H1 (cell line): ENCODE measurements around the gene R3HDM4. TPM values are rescaled to one million over a fixed set of nuclear protein-coding genes. Genes with fewer than 3 reads are reported as not detected.

Source experiments
- CTCF ChIA-PET: fragments of 300-600 bp; sonication (Branson Sonifier 250); formaldehyde crosslinking; loops from one replicate; lab custom pipeline; 2021; ENCODE audit not compliant: partially characterized antibody; lab: Charles Lee
- POLR2A ChIA-PET: fragments of 300-600 bp; sonication (Branson Sonifier 250); formaldehyde crosslinking; loops from one replicate; lab custom pipeline; 2021; ENCODE audit warnings: inconsistent platforms; ENCODE audit not compliant: partially characterized antibody; lab: Charles Lee
- DNase-seq, 2 experiments: peaks; one replicate each; pipeline versions ENCODE4 v3.0.0 to v3.0.0-alpha.2; 2010 to 2022; ENCODE audit warnings: low spot score in 2 of 2, low read depth in 1 of 2, mixed read lengths in 1 of 2
- FAIRE-seq: peaks from 2 replicates; lab custom pipeline; 2011; peaks lifted over from hg19 to GRCh38; lab: Jason Lieb, UNC
- H2AFZ ChIP-seq: 2 replicates; pipeline ENCODE4 v1.8.1; 2012; ENCODE audit warnings: low read length, inconsistent platforms
- H2AK5ac ChIP-seq: 2 replicates; pipeline ENCODE4 v1.6.1; 2013; ENCODE audit warnings: low read depth, low read length
- H2BK120ac ChIP-seq: replicated peaks from 2 replicates; pipeline ENCODE3; 2013; ENCODE audit warnings: low read depth, low read length, inconsistent platforms
- H2BK12ac ChIP-seq: 2 replicates; pipeline ENCODE4 v1.6.1; 2013; ENCODE audit warnings: low read depth, low read length
- H2BK15ac ChIP-seq: 2 replicates; pipeline ENCODE4 v1.6.1; 2013; ENCODE audit warnings: low read length
- H2BK20ac ChIP-seq: 2 replicates; pipeline ENCODE4 v1.6.1; 2013; ENCODE audit warnings: low read length
- H2BK5ac ChIP-seq: 2 replicates; pipeline ENCODE4 v1.6.1; 2013; ENCODE audit warnings: low read depth, low read length
- H3K14ac ChIP-seq: 2 replicates; pipeline ENCODE4 v1.6.1; 2013; ENCODE audit warnings: inconsistent platforms; ENCODE audit not compliant: insufficient read length
- H3K18ac ChIP-seq: 2 replicates; pipeline ENCODE4 v1.6.1; 2013; ENCODE audit warnings: low read length; ENCODE audit errors: extremely low read depth
- H3K23ac ChIP-seq: 2 replicates; pipeline ENCODE4 v1.6.1; 2013; ENCODE audit warnings: inconsistent platforms; ENCODE audit not compliant: insufficient read length
- H3K23me2 ChIP-seq: 2 replicates; pipeline ENCODE4 v1.6.1; 2013; ENCODE audit warnings: low read depth, low read length
- H3K27ac ChIP-seq: 2 replicates; pipeline ENCODE4 v1.6.1; 2011; ENCODE audit warnings: low read depth, low read length, inconsistent platforms
- H3K27me3 ChIP-seq, 4 experiments: replicated peaks in 1 of 4; 1 replicate in 1 of 4; 2 replicates in 3 of 4; pipeline versions ENCODE4 v1.6.1 to v1.8.1; 2011 to 2013; ENCODE audit warnings: low read length in 3 of 4, mild to moderate bottlenecking in 3 of 4, inconsistent platforms in 2 of 4, mixed read lengths in 2 of 4, moderate library complexity in 1 of 4; ENCODE audit not compliant: control insufficient read depth in 3 of 4, insufficient read depth in 3 of 4; ENCODE audit errors: extremely low read depth in 1 of 4
- H3K36me3 ChIP-seq, 4 experiments: 2 replicates each; pipeline versions ENCODE4 v1.6.1 to v1.8.1; 2011 to 2013; ENCODE audit warnings: mild to moderate bottlenecking in 4 of 4, low read length in 3 of 4, moderate library complexity in 2 of 4, control low read depth in 1 of 4, inconsistent platforms in 1 of 4; ENCODE audit not compliant: insufficient read depth in 4 of 4, control insufficient read depth in 2 of 4
- H3K4ac ChIP-seq: replicated peaks from 2 replicates; pipeline ENCODE3; 2013; ENCODE audit warnings: low read length, low read depth, mixed read lengths, inconsistent platforms; ENCODE audit not compliant: insufficient read length
- H3K4me1 ChIP-seq, 4 experiments: replicated peaks in 1 of 4; 1 replicate in 1 of 4; 2 replicates in 3 of 4; pipeline versions ENCODE4 v1.6.1 to v1.8.1; 2011 to 2013; ENCODE audit warnings: low read length in 3 of 4, inconsistent platforms in 2 of 4, mixed read lengths in 1 of 4; ENCODE audit not compliant: insufficient read depth in 4 of 4, control insufficient read depth in 3 of 4
- H3K4me2 ChIP-seq, 2 experiments: 2 replicates each; pipeline versions ENCODE4 v1.6.1 to v1.8.1; 2011 to 2013; ENCODE audit warnings: low read depth in 2 of 2, low read length in 2 of 2, control low read depth in 1 of 2, inconsistent platforms in 1 of 2, mild to moderate bottlenecking in 1 of 2; ENCODE audit not compliant: insufficient read depth in 1 of 2
- H3K4me3 ChIP-seq, 4 experiments: fragments of 200-600, 300-600 bp in 1 of 4; sonication (generic), shearing (Covaris generic), sonication (Bioruptor Twin) in 1 of 4; 2 replicates each; pipeline versions ENCODE4 v1.5.1 to v1.8.1; 2011 to 2016; ENCODE audit warnings: low read length in 4 of 4, low read depth in 3 of 4, control low read depth in 2 of 4, inconsistent platforms in 2 of 4, mild to moderate bottlenecking in 2 of 4, mixed read lengths in 1 of 4, moderate library complexity in 1 of 4; ENCODE audit not compliant: insufficient read depth in 2 of 4; ENCODE audit errors: extremely low read depth in 1 of 4
- H3K56ac ChIP-seq: replicated peaks from 2 replicates; pipeline ENCODE3; 2013; ENCODE audit warnings: low read depth, mild to moderate bottlenecking, mixed read lengths, low read length, inconsistent platforms; ENCODE audit not compliant: insufficient read length
- H3K79me1 ChIP-seq: 2 replicates; pipeline ENCODE4 v1.6.1; 2013; ENCODE audit warnings: low read depth, low read length, control low read depth
- H3K79me2 ChIP-seq, 2 experiments: 2 replicates each; pipeline versions ENCODE4 v1.6.1 to v1.8.1; 2012 to 2013; ENCODE audit warnings: low read length in 2 of 2, mild to moderate bottlenecking in 2 of 2, inconsistent platforms in 1 of 2; ENCODE audit not compliant: insufficient read depth in 2 of 2, control insufficient read depth in 1 of 2
- H3K9ac ChIP-seq, 4 experiments: replicated peaks in 1 of 4; 1 replicate in 1 of 4; 2 replicates in 3 of 4; pipeline versions ENCODE4 v1.6.1 to v1.8.1; 2011 to 2013; ENCODE audit warnings: low read depth in 3 of 4, low read length in 3 of 4, control low read depth in 2 of 4, mild to moderate bottlenecking in 2 of 4, moderate library complexity in 2 of 4, inconsistent platforms in 1 of 4; ENCODE audit errors: extremely low read depth in 1 of 4
- H3K9me3 ChIP-seq, 2 experiments: 2 replicates each; pipeline versions ENCODE4 v1.6.1 to v1.8.1; 2012 to 2013; ENCODE audit warnings: mild to moderate bottlenecking in 2 of 2, moderate library complexity in 2 of 2, control low read depth in 1 of 2, inconsistent platforms in 1 of 2, low read depth in 1 of 2, low read length in 1 of 2, mixed read lengths in 1 of 2; ENCODE audit not compliant: insufficient read depth in 2 of 2
- H4K20me1 ChIP-seq, 2 experiments: replicated peaks in 1 of 2; 2 replicates each; pipeline versions ENCODE3 to v1.8.1; 2011 to 2013; ENCODE audit warnings: inconsistent platforms in 2 of 2, low read length in 2 of 2, mild to moderate bottlenecking in 1 of 2; ENCODE audit not compliant: insufficient read depth in 2 of 2, control insufficient read depth in 1 of 2
- H4K5ac ChIP-seq: 2 replicates; pipeline ENCODE4 v1.6.1; 2013; ENCODE audit warnings: low read length, low read depth, mixed read lengths, inconsistent platforms; ENCODE audit not compliant: insufficient read length
- H4K8ac ChIP-seq: 2 replicates; pipeline ENCODE4 v1.8.0; 2013; ENCODE audit warnings: mild to moderate bottlenecking, moderate library complexity, low read length, inconsistent platforms; ENCODE audit not compliant: insufficient read depth; ENCODE audit errors: extremely low read depth
- H4K91ac ChIP-seq: replicated peaks from 2 replicates; pipeline ENCODE3; 2013; ENCODE audit warnings: low read length, mixed read lengths, inconsistent platforms; ENCODE audit not compliant: insufficient read length
- ASH2L ChIP-seq: fragments of 200-600, 300-600 bp; sonication (generic); IDR thresholded peaks from one replicate; pipeline ENCODE4 v1.7.1; 2017; ENCODE audit warnings: low read length
- BACH1 ChIP-seq: IDR thresholded peaks from 2 replicates; pipeline ENCODE4 v1.6.1; 2012; ENCODE audit warnings: low read length, improper control_type of control experiment
- CBX8 ChIP-seq: fragments of 300-800, 300-1000 bp; sonication (generic); IDR thresholded peaks from 2 replicates; pipeline ENCODE4 v1.7.1; 2016; ENCODE audit warnings: low read depth, low read length, borderline replicate concordance
- CEBPB ChIP-seq: IDR thresholded peaks from 2 replicates; pipeline ENCODE4 v1.6.1; 2012; ENCODE audit warnings: low read depth, low read length
- CREB1 ChIP-seq: IDR thresholded peaks from 2 replicates; pipeline ENCODE4 v1.6.1; 2012; ENCODE audit warnings: inconsistent platforms
- FOSL1 ChIP-seq: IDR thresholded peaks from 2 replicates; pipeline ENCODE4 v1.6.1; 2011; ENCODE audit warnings: mild to moderate bottlenecking, low read depth, low read length, moderate library complexity; ENCODE audit not compliant: insufficient read depth
- GABPA ChIP-seq: IDR thresholded peaks from 2 replicates; pipeline ENCODE4 v1.6.1; 2011; ENCODE audit warnings: mild to moderate bottlenecking, low read length, moderate library complexity, borderline replicate concordance; ENCODE audit not compliant: insufficient read depth
- KDM1A ChIP-seq: fragments of 200-600, 300-600 bp; sonication (generic); IDR thresholded peaks from 2 replicates; pipeline ENCODE4 v1.7.1; 2016; ENCODE audit warnings: mild to moderate bottlenecking, low read length, borderline replicate concordance
- ZNF274 ChIP-seq: IDR thresholded peaks from 2 replicates; pipeline ENCODE4 v1.7.0; 2012; ENCODE audit warnings: low read length, borderline replicate concordance; ENCODE audit errors: extremely low read depth
- WGBS, 2 experiments: shearing (Covaris generic) in 1 of 2; methylation state at CpG; one replicate each; pipeline versions ENCODE4 v1.1.6 to v1.1.7; 2013 to 2015; ENCODE audit warnings: low lambda C conversion rate in 2 of 2, mixed read lengths in 2 of 2, inconsistent platforms in 1 of 2, low coverage in 1 of 2, missing lambda C conversion rate in 1 of 2; ENCODE audit not compliant: insufficient replicate concordance in 2 of 2, insufficient coverage in 1 of 2, insufficient read length in 1 of 2; ENCODE audit errors: extremely low coverage in 1 of 2, missing lambda C conversion rate in 1 of 2; 5-methylcytosine and 5-hydroxymethylcytosine counted together
- polyA plus RNA-seq, 7 experiments: library from polyadenylated mRNA; depleted of rRNA in 3 of 7; stranded (reverse) in 5 of 7; unstranded in 2 of 7; fragments of >200 nt in 5 of 7; fragments of 200-250 nt in 2 of 7; gene quantifications; 1 replicate in 5 of 7; 2 replicates in 1 of 7; 4 replicates in 1 of 7; pipeline versions ENCODE4 v1.2.1 to v1.2.3, GENCODE V29; 2011 to 2013; ENCODE audit warnings: missing spikeins in 2 of 7, mixed read lengths in 2 of 7
- total RNA-seq: library from RNA; stranded (reverse); fragmentation: NEBNext Ultra II Directional; extraction: Animal tissue kit (Norgen Biotek cat#: 25700); gene quantifications from 2 replicates; pipeline ENCODE4 v1.2.1, GENCODE V29; 2021
- TF ChIP-seq, protein P1 (sequence below): IDR thresholded peaks from 2 replicates; pipeline ENCODE4 v1.6.1; 2012; ENCODE audit warnings: inconsistent platforms

R3HDM4 gene
- total and polyA plus RNA-seq, 2 of the 8 experiments (the other 6 are each of a cell fraction or from before 2014, with no cell fraction given), result 76.8 to 102 TPM

DNA sequence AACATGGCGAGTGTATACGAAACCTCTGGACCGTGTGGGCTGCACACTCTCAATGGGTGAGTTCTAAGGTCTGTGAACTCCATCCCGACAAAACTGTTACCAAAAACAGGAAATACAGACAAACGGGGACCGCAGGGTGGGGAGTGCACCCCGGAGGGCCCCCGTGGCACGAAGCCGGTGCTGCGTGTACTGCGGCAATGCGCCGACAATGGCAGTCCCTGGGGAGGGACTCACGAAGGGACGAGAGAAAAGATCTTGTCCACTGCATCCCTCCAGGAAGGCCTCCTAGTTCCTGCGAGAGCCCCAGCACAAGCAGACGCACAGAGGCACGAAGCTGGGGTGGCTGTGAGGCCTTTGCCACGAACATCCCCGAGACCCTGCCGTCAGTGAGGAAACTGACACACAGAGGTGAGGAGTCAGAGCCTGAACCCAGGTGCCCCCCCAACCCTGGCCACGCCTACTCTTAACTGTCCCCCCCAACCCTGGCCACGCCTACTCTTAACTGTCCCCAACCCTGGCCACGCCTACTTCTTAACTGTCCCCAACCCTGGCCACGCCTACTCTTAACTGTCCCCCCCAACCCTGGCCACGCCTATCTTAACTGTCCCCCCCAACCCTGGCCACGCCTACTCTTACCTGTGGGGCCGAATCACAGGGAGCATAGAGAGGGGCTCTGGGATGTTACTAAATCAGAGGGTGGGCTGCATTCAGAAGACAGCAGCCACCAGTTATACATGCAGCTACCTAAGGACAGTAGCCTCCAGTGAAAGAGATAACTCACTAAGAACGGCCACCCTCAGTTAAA, 24.2 kb downstream of the R3HDM4 start:
- H2BK20ac ChIP-seq, result no peak overlapping the region
- no peak overlapping the region for H4K5ac ChIP-seq
- H3K4me3 ChIP-seq, result no peak overlapping the region
- WGBS, 2 experiments, result 91% methylated on average over 30 of the region's 30 CpGs; no CpG with 5 or more reads in 1 of the 2 experiments
- ChIA-PET CTCF (interaction anchor here (1.1 to 1.2 kb wide), 3 partner anchors 9 to 15 kb away, joined by 3 to 5 read pairs (median 4); no protein-coding TSS in a partner anchor), POLR2A (interaction anchor here (0.9 to 8.8 kb wide), 2 partner anchors 11 to 17 kb away, joined by 3 to 82 read pairs; no protein-coding TSS in a partner anchor)
- H3K4me2 ChIP-seq, result no peak overlapping the region
- no peak overlapping the region for H2BK5ac ChIP-seq
- no peak overlapping the region for H2BK15ac ChIP-seq
- H4K20me1 ChIP-seq, result peaks cover 5 to 13% of the 10 kb centered on the region in 2 experiments
- peaks cover 0 to 21% (median 10%) of the 10 kb centered on the region in 4 experiments; a peak in 4 of 8 replicates for H3K36me3 ChIP-seq
- no peak overlapping the region for H2AFZ ChIP-seq
- no peak overlapping the region for H4K8ac ChIP-seq
- no peak overlapping the region for H3K18ac ChIP-seq
- H3K56ac ChIP-seq, result no peak overlapping the region
- H3K9me3 ChIP-seq, result no peaks in the 10 kb centered on the region
- peaks cover 0 to 2% (median 0%) of the 10 kb centered on the region in 4 experiments; a peak in 2 of 7 replicates for H3K4me1 ChIP-seq
- no peak overlapping the region for H2BK120ac ChIP-seq
- no peaks in the 10 kb centered on the region; a peak in 1 of 4 replicates for H3K79me2 ChIP-seq
- no peak overlapping the region for H2AK5ac ChIP-seq
- no peak overlapping the region for H3K23ac ChIP-seq
- no peak overlapping the region for H3K9ac ChIP-seq
- no peak for FAIRE-seq
- no peak overlapping the region for H3K27ac ChIP-seq
- peaks cover 7% of the 10 kb centered on the region for H3K79me1 ChIP-seq
- H3K27me3 ChIP-seq, result no peaks in the 10 kb centered on the region
- no peak overlapping the region for H2BK12ac ChIP-seq
- DNase-seq, result no peak
- H4K91ac ChIP-seq, result no peak overlapping the region
- H3K23me2 ChIP-seq, result peaks cover 3% of the 10 kb centered on the region; the same call in 1 of the 2 replicates
- no peak overlapping the region for H3K4ac ChIP-seq
- H3K14ac ChIP-seq, result no peak overlapping the region
- no peak for TF ChIP-seq FOSL1
- no peak for TF ChIP-seq BACH1
- TF ChIP-seq KDM1A, result no peak
- TF ChIP-seq, protein P1, sequence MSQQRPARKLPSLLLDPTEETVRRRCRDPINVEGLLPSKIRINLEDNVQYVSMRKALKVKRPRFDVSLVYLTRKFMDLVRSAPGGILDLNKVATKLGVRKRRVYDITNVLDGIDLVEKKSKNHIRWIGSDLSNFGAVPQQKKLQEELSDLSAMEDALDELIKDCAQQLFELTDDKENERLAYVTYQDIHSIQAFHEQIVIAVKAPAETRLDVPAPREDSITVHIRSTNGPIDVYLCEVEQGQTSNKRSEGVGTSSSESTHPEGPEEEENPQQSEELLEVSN, result no peak
- TF ChIP-seq CEBPB, result no peak
- TF ChIP-seq CBX8, result no peak
- no peak for TF ChIP-seq ASH2L
- TF ChIP-seq ZNF274, result no peak
- no peak for TF ChIP-seq GABPA
- no peak for TF ChIP-seq CREB1
